Measurements from ENCODE around the gene PDE2A.
"Not testable (repeated sequence)": the region's sequence is repeated elsewhere in the genome, so short reads cannot be mapped to it uniquely, and the experiment has no call there.

PDE2A gene

DNA sequence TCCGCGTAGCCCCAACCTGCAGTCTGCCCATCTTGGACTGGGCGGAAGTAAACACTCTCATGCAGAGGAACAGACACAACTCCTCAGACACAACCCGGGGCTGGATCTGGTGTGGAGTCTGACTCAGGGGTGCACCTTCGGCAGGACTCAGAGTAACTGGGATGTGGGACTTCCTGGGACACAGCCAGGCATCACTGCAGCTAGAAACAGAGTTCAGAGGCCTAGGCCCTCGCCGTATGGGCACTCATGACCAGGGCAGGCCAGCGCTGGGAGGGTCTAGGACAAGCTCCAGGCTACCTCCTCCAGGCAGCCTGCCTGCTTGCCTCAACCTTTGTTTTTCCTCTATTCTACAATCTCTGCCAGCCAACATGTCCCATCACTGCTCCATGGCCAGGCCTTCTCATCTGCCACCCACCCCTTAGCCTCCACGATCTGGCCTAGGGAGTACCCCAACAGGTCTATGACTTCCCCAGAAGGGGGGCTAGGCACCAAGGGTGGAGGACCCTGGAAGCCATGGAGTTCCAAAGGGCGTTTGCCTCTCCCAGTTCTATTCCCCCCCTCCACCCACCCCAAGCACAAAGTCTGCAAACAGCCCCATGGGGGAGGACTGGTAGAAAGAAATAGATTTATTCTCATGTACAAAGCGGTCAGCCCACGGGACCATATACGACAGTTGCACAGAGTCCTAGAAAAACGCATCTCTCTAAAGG lies 98.5 kb downstream of the PDE2A start:
- no peak for DNase-seq (ENCODE audit: low read depth)

DNA sequence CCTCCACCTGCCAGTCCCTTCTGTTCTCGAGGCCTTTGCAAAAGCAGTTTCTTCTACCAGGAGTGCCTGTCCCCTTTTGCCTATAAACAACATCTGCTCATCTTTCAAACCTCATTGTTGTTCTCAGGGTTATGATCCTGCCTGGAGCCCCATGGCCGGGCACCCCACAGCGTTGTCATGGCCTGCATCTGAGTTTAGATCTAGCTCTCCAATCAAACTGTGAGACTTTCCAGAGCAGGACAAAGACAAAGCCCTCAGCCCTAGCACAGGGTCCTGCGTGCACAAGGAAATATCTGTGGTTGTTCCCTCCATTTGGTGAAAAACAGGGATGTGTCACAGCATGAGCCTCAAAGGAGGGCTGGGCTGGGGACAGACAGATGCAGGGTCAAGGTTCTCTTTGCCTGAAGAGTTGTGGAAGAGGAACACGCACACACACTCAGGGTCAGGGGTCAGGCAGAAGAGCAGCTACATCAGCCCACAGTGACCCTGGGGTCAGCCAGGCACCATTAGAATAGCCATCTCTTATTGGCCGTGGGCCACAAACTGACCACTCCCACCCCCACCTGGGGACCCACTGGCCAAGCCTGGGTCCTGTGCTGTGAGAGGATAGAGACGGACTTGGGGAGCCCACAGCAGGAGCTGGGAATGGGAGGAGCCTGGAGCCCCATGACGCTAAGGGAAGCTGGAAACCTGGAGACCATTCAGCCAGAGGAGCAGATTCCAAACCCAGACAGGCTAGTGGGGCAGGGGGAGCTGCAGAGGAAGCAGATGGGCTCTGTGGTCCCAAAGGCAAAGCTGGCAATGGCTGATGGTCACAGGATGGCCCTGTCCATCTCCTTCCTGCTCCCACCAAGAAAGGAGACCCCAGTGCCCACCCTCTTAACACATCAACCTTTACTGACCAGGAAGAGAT lies 99.4 kb downstream of the PDE2A start:
- DNase-seq (ENCODE audit: low read depth): no peak

DNA sequence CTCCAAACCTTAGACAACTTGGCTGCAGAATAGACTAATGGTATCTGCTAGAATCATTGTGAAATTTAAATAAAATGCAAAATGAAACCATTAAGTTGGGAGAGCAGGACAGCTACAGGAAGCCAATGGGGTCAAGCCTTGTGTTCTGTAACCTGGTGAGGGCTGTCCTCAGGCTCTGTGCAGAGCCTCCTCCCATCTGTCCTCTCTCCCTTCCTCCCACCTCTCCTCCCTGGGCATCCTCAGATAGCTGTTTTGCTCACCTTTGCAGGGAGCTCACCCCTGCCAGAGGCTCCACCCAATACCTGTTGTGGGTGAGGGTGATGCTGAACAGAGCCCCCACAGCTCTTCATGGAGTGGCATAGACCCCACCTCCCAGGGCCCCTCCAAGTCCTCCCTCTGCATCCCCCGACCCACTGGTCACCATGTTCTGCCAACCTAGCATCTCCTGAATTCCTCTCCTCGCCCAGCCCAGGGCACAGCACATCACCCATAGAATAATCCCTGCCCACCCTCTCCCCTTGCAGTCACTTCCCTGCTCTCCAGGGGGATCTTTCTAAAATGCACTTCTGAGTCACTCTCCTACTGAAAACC lies 100.3 kb downstream of the PDE2A start:
- no peak for DNase-seq (ENCODE audit: low read depth)

DNA sequence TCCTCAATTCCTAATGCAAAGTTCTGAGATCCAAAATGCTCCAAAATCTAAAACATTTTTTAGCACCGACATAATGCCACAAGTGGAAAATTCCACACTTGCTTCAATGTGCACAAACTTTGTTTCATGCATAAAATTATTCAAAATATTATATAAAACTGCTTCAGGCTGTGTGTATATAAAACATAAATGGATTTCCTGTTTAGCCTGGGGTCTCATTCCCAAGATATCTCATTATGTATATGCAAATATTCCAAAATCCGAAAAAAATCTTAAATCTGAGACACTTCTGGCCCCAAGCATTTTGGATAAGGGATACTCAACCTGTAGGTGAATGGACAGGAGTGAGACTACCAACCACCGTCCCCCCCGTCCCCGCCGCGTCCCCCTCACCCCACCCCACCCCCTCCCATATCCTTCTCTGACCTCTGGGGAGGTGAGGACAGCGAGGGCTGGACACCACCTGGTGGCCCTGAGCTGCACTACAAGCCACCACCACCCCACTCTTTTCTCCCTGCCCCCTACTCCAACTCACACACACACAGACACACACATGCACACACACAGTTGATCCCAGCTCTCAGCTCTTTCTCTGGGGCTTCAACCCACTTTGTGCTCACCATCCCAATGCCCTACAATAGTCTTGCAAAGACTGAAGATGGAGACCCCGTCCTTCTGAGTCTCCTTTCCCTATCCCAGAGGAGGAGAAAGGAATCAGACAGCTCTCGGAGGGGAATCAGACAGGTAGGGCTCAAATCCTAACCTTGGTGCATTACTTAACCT lies 101.0 kb downstream of the PDE2A start:
- no peak for DNase-seq (ENCODE audit: low read depth)

DNA sequence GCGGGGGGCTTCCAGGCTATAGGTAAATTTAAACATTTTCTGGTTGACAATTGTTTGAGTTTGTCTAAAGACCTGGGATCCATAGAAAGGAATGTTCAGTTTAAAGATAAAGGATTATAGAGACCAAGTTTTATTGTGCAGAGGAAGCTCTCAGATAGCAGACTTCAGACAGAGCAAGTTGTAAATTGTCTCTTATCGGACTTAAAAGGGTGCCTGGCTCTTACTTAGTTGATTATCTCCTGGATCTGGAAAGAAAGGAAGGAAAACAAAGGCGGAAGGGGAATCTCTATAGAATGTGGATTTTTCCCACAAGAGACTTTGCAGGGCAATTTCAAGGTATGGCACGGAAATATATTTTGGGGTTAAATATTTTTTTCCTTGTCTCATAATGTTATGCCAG lies 101.7 kb downstream of the PDE2A start:
- not testable (repeated sequence) for DNase-seq (ENCODE audit: low read depth)

DNA sequence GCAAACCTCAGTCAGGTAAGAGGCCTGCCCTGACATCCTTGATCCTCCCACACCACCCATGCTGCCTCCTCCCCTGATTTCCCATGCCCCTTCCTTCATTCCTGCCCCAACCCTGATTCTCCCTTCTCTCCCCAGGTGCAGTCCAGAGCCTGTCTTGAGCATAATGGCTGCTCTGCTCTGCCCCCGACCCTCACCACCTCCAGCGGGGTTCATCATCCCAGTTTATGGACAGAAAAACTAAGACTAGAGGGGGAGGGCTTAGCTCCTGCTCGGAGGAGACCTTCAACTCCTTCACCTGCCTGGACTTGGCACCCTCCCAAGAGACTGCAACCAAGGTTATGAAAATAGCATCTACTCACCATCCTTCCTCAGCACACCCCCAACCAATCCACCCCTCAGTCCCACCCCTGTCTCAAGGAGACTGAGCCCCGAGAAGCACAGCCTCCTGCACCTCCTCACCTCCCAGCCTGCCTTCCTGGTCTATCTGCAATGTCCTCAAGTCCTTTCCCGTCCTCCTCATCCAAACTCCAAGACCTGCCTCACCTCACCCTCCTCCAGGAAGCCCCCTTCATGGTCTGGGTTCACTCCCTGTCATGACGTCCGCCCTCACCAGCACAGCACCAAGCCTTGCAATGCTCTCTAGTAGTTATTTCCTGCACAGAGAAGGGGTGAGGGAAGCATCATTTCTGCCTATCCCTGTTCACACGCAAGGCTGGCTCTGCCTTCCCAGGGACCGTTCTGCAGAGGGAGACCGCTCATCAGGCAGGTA lies 103.1 kb downstream of the PDE2A start:
- DNase-seq (ENCODE audit: low read depth): no peak

DNA sequence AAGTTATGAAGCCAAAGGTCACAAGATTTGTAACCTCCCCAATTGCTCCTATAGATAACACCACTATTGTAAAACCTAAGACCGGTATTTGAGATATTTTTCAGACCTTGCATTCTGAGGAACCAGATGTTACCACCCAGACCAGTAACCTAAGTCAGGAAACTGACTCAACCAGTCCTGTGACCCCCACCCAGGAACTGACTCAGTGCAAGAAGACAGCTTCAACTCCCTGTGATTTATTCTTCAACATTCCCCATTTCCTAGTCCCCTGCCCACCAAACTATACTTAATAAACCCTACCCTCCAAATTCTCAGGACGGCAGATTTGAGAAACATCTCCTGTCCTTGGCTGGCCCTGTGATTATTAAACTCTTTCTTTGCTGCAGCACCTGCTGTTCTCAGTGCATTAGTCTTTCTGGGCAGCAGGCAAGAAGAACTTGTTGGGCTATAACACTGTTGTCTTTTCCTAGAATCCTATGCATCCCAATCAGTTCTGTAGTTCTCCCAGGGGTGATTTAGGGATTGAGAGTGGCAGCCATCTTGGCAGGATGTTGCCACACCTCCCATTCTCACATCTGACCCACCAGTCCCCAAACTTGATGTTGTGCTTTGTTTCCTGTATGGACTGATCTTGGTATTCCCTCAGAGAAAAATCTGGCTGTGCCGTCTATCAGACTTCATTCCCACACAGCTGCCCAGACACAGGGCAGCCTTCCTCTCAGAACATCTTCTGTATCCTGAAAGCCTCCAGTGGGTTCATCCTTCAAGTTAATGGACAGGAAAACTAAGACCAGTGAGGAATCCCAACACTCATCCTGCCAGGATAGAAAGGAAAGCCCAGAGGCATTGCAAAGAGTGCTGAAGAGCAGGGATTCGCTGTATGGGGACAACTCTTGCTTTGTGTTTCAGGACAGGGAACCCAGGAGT lies 104.0 kb downstream of the PDE2A start:
- DNase-seq (ENCODE audit: low read depth): no peak

DNA sequence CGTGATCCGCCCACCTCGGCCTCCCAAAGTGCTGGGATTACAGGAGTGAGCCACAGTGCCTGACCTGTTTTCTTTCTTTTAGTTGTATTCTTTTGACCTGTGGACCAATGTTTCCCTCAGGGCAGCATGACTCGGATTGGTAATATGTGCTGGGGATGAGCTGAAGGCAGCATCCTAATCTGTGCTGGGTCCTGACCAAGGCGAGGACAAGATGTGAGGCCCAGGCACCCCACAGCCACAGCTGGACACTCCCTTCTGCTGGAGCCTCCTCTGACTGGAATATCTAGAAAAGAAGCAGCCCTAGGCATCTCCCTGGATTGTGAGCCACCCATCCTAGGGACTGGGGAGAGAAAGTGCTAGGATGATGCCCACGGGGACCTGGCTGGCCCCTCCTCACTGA lies 105.4 kb downstream of the PDE2A start:
- DNase-seq (ENCODE audit: low read depth): peak; percentile 18

DNA sequence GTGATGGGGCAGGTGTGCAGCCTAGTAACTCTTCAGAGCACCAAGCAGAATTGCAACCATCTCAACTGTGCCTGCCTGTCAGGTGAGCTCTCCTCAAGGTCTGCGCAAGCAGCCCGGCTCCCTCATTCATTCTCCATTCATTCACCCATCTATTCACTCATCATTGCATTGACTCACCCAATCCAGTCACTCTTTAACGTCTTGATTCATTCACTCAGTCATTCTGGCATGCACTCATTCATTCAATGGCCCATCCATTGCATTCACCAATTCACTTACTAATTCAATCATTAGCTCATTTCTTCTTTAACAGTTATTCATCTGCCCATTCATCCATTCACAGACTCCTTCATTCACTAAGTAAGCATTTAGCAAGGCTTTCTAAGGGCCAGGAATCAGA lies 111.8 kb downstream of the PDE2A start:
- DNase-seq (ENCODE audit: low read depth): no peak

DNA sequence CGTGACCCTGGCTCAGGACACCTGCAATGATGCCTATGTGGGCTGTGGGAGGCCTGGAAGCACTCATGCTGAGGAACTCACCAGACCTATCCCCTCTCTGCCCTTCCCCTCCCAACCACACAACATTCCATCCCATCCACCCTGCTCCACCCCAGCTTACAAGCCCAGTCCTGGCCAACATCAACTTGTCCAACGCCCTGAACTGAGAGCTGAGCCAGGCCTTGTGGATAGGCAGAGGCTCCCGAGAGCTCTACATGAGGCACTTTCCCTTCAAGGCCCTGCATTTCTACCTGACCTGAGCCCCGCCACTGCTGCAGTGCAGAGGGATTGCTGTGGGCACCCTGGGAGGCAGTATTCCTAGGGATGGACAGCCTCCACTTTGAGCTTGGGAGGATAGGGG lies 112.4 kb downstream of the PDE2A start:
- DNase-seq (ENCODE audit: low read depth): no peak

DNA sequence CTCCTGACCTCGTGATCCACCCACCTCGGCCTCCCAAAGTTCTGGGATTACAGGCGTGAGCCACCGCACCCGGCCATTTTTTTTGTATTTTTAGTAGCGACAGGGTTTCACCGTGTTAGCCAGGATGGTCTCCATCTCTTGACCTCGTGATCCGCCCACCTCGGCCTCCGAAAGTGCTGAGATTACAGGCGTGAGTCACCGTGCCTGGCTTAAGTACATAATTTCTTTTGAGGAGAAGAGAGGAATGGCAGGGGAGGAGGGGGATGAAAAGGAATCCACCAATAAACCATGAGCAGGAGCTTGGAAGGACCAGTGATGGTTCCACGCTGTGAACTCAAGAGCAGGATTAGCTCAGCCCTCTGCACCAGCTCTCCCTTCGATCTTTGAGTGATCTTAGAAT lies 113.4 kb downstream of the PDE2A start:
- DNase-seq (ENCODE audit: low read depth): not testable (repeated sequence)

DNA sequence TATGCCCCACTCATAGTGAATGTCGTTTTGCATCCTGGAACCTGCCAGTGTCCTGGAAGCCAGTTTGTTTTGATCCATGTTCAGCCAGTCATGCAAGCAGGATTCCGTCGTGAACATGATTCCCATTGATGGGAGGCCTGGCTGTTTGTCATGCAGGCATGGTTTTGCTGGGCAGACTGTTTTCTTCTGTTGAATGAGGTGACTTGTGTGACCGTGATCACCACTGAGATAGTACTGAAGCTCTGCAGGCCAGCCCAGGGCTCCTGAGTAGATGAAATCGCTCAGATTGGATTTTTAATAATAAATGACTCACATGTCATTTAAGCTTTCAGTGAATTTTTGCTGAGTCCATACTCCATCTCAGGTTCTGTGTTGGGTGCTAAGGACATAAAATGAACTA lies 117.8 kb downstream of the PDE2A start:
- DNase-seq (ENCODE audit: low read depth): no peak

DNA sequence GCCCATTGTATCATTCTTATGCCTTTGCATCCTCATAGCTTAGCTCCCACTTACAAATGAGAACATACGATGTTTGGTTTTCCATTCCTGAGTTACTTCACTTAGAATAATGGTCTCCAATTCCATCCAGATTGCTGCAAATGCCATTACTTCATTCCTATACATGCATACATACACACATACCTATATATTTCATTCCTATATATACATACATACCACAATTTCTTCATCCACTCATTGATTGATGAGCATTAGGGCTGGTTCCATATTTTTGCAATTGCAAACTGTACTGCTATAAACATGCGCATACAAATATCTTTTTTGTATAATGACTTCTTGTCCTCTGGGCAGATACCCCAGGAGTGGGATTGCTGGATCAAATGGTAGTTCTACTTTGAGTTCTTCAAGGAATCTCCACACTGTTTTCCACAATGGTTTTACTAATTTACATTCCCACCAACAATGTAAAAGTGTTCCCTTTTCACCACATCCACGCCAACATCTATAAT lies 119.2 kb downstream of the PDE2A start:
- DNase-seq (ENCODE audit: low read depth): not testable (repeated sequence)

DNA sequence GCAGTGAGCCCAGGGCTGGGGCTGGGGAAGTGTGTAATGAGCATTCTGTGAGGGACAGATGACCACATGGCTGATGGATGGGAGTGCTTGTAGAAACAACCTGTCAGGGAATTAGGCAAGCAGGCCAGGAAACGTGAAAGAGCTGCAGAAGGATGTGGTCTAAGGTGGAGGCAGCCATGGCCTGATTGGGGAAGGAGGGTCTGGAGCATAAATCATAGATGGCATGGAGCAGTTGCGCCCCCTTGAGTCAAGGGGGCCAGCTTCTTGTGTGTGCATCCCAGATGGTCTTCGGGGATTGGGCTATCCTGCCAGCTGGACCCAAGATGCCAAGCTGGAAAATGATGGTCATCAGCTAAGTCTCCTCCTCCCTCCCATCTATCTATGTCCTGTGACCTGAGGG lies 120.5 kb downstream of the PDE2A start:
- no peak for DNase-seq (ENCODE audit: low read depth)

DNA sequence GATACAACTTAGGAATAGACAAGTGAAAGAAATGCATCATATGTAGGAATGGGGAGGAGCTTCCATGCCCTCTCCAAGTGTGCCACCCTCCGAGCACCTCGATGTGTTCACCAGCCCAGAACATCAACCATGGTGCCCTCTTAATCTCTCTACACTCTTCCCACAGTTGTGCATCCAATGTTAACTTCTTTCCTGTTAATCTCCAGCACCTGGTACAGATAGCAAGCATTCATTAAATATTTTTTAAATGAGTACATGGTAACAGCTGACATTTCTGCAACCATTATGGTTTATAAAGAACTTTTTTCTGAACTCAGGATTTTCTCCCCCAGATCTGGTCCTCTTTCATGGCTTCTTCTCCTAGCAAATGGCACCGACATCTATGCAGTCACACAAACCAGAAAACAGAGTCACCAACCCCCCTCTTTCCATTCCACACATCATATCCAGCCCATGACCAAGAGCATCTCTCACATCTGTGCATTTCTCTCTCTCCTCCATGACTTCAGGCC lies 121.8 kb downstream of the PDE2A start:
- DNase-seq (ENCODE audit: low read depth): no peak

DNA sequence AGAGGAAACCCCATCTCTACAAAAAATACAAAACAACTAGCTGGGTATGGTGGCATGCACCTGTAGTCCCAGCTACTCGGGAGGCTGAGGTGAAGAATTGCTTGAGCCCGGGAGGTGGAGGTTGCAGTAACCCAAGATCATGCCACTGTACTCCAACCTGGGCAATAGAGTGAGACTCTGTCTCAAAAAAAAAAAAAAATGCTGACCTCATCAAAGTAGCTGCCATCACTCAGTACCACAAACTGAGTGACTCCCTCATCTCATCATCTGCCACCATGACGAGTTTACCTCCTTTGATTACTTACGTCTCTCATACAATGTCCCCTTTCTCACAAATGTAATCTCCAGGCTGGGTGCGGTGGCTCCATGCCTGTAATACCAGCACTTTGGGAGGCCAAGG lies 122.7 kb downstream of the PDE2A start:
- no peak for DNase-seq (ENCODE audit: low read depth)

DNA sequence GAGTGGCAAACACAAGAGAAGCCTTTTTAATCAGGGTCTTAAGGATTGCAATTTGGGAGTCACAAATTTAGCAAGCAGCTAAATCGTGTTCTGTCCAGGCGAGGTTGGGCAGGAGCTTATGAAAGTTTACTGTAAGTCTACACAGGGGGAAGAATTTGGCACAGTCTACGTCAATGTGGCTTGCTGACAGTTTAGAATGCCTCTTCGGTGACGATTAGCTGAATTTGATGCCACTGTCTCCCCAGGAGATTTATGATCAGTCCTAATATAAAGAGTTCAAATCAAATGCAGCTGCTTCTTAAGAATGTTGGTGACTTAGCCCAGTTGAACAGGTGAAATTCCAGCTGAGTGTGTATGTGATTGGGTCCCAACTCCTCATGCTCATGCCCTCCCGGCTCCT lies 125.8 kb downstream of the PDE2A start:
- no peak for DNase-seq (ENCODE audit: low read depth)

DNA sequence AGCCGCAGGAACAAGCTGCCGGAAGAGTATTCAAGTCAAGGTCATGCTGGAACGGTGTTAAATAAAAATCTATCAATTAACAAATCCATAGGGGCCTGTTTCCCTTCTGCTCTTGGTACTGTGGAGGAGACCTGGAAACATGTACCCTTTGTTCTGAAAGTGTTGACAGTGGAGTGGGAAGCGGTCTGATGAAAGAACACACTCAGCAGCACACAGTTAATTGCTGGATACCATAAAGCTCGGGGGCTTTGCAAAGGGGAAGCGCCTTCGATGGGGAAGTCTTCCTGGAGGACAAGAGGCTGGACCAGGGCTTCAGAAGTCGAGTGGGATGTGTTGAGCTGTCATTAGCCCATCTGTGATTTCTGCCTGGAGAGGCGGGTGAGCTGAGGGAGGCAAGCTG lies 127.4 kb downstream of the PDE2A start:
- no peak for DNase-seq (ENCODE audit: low read depth)

DNA sequence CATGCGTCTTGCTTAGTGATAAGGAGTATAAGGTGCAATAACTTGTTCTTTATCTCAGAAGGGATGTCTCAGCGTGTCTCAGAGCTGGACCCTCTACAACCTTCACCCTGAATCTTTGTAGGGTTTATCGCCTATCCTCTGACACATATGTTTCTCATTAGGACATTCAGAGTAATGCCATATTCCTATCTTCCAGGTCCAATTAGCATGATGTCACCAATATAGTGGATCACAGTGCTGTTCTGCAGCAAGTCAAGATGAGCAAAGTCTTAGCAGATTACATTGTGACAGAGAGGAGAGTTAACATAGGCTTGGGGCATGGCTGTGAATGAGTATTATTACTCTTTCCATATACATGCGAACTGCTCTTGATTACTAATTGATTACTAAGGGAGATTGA lies 129.6 kb downstream of the PDE2A start:
- no peak for DNase-seq (ENCODE audit: low read depth)

All from GM04503 (cell line).